H1 (cell line): ENCODE measurements around the gene ZNF683. TPM values are rescaled to one million over a fixed set of nuclear protein-coding genes. Genes with fewer than 3 reads are reported as not detected.

ENCODE experiments used
- CTCF ChIA-PET: fragments of 300-600 bp; sonication (Branson Sonifier 250); formaldehyde crosslinking; loops from one replicate; lab custom pipeline; 2021; ENCODE audit not compliant: partially characterized antibody; lab: Charles Lee
- POLR2A ChIA-PET: fragments of 300-600 bp; sonication (Branson Sonifier 250); formaldehyde crosslinking; loops from one replicate; lab custom pipeline; 2021; ENCODE audit warnings: inconsistent platforms; ENCODE audit not compliant: partially characterized antibody; lab: Charles Lee
- DNase-seq, 2 experiments: peaks; one replicate each; pipeline versions ENCODE4 v3.0.0 to v3.0.0-alpha.2; 2010 to 2022; ENCODE audit warnings: low spot score in 2 of 2, low read depth in 1 of 2, mixed read lengths in 1 of 2
- FAIRE-seq: peaks from 2 replicates; lab custom pipeline; 2011; peaks lifted over from hg19 to GRCh38; lab: Jason Lieb, UNC
- H2AFZ ChIP-seq: 2 replicates; pipeline ENCODE4 v1.8.1; 2012; ENCODE audit warnings: low read length, inconsistent platforms
- H2AK5ac ChIP-seq: 2 replicates; pipeline ENCODE4 v1.6.1; 2013; ENCODE audit warnings: low read depth, low read length
- H2BK120ac ChIP-seq: replicated peaks from 2 replicates; pipeline ENCODE3; 2013; ENCODE audit warnings: low read depth, low read length, inconsistent platforms
- H2BK12ac ChIP-seq: 2 replicates; pipeline ENCODE4 v1.6.1; 2013; ENCODE audit warnings: low read depth, low read length
- H2BK15ac ChIP-seq: 2 replicates; pipeline ENCODE4 v1.6.1; 2013; ENCODE audit warnings: low read length
- H2BK20ac ChIP-seq: 2 replicates; pipeline ENCODE4 v1.6.1; 2013; ENCODE audit warnings: low read length
- H2BK5ac ChIP-seq: 2 replicates; pipeline ENCODE4 v1.6.1; 2013; ENCODE audit warnings: low read depth, low read length
- H3K14ac ChIP-seq: 2 replicates; pipeline ENCODE4 v1.6.1; 2013; ENCODE audit warnings: inconsistent platforms; ENCODE audit not compliant: insufficient read length
- H3K18ac ChIP-seq: 2 replicates; pipeline ENCODE4 v1.6.1; 2013; ENCODE audit warnings: low read length; ENCODE audit errors: extremely low read depth
- H3K23ac ChIP-seq: 2 replicates; pipeline ENCODE4 v1.6.1; 2013; ENCODE audit warnings: inconsistent platforms; ENCODE audit not compliant: insufficient read length
- H3K23me2 ChIP-seq: 2 replicates; pipeline ENCODE4 v1.6.1; 2013; ENCODE audit warnings: low read depth, low read length
- H3K27ac ChIP-seq: 2 replicates; pipeline ENCODE4 v1.6.1; 2011; ENCODE audit warnings: low read depth, low read length, inconsistent platforms
- H3K27me3 ChIP-seq, 4 experiments: replicated peaks in 1 of 4; 1 replicate in 1 of 4; 2 replicates in 3 of 4; pipeline versions ENCODE4 v1.6.1 to v1.8.1; 2011 to 2013; ENCODE audit warnings: low read length in 3 of 4, mild to moderate bottlenecking in 3 of 4, inconsistent platforms in 2 of 4, mixed read lengths in 2 of 4, moderate library complexity in 1 of 4; ENCODE audit not compliant: control insufficient read depth in 3 of 4, insufficient read depth in 3 of 4; ENCODE audit errors: extremely low read depth in 1 of 4
- H3K36me3 ChIP-seq, 4 experiments: 2 replicates each; pipeline versions ENCODE4 v1.6.1 to v1.8.1; 2011 to 2013; ENCODE audit warnings: mild to moderate bottlenecking in 4 of 4, low read length in 3 of 4, moderate library complexity in 2 of 4, control low read depth in 1 of 4, inconsistent platforms in 1 of 4; ENCODE audit not compliant: insufficient read depth in 4 of 4, control insufficient read depth in 2 of 4
- H3K4ac ChIP-seq: replicated peaks from 2 replicates; pipeline ENCODE3; 2013; ENCODE audit warnings: low read length, low read depth, mixed read lengths, inconsistent platforms; ENCODE audit not compliant: insufficient read length
- H3K4me1 ChIP-seq, 4 experiments: replicated peaks in 1 of 4; 1 replicate in 1 of 4; 2 replicates in 3 of 4; pipeline versions ENCODE4 v1.6.1 to v1.8.1; 2011 to 2013; ENCODE audit warnings: low read length in 3 of 4, inconsistent platforms in 2 of 4, mixed read lengths in 1 of 4; ENCODE audit not compliant: insufficient read depth in 4 of 4, control insufficient read depth in 3 of 4
- H3K4me2 ChIP-seq, 2 experiments: 2 replicates each; pipeline versions ENCODE4 v1.6.1 to v1.8.1; 2011 to 2013; ENCODE audit warnings: low read depth in 2 of 2, low read length in 2 of 2, control low read depth in 1 of 2, inconsistent platforms in 1 of 2, mild to moderate bottlenecking in 1 of 2; ENCODE audit not compliant: insufficient read depth in 1 of 2
- H3K4me3 ChIP-seq, 4 experiments: fragments of 200-600, 300-600 bp in 1 of 4; sonication (generic), shearing (Covaris generic), sonication (Bioruptor Twin) in 1 of 4; 2 replicates each; pipeline versions ENCODE4 v1.5.1 to v1.8.1; 2011 to 2016; ENCODE audit warnings: low read length in 4 of 4, low read depth in 3 of 4, control low read depth in 2 of 4, inconsistent platforms in 2 of 4, mild to moderate bottlenecking in 2 of 4, mixed read lengths in 1 of 4, moderate library complexity in 1 of 4; ENCODE audit not compliant: insufficient read depth in 2 of 4; ENCODE audit errors: extremely low read depth in 1 of 4
- H3K56ac ChIP-seq: replicated peaks from 2 replicates; pipeline ENCODE3; 2013; ENCODE audit warnings: low read depth, mild to moderate bottlenecking, mixed read lengths, low read length, inconsistent platforms; ENCODE audit not compliant: insufficient read length
- H3K79me1 ChIP-seq: 2 replicates; pipeline ENCODE4 v1.6.1; 2013; ENCODE audit warnings: low read depth, low read length, control low read depth
- H3K79me2 ChIP-seq, 2 experiments: 2 replicates each; pipeline versions ENCODE4 v1.6.1 to v1.8.1; 2012 to 2013; ENCODE audit warnings: low read length in 2 of 2, mild to moderate bottlenecking in 2 of 2, inconsistent platforms in 1 of 2; ENCODE audit not compliant: insufficient read depth in 2 of 2, control insufficient read depth in 1 of 2
- H3K9ac ChIP-seq, 4 experiments: replicated peaks in 1 of 4; 1 replicate in 1 of 4; 2 replicates in 3 of 4; pipeline versions ENCODE4 v1.6.1 to v1.8.1; 2011 to 2013; ENCODE audit warnings: low read depth in 3 of 4, low read length in 3 of 4, control low read depth in 2 of 4, mild to moderate bottlenecking in 2 of 4, moderate library complexity in 2 of 4, inconsistent platforms in 1 of 4; ENCODE audit errors: extremely low read depth in 1 of 4
- H3K9me3 ChIP-seq, 2 experiments: 2 replicates each; pipeline versions ENCODE4 v1.6.1 to v1.8.1; 2012 to 2013; ENCODE audit warnings: mild to moderate bottlenecking in 2 of 2, moderate library complexity in 2 of 2, control low read depth in 1 of 2, inconsistent platforms in 1 of 2, low read depth in 1 of 2, low read length in 1 of 2, mixed read lengths in 1 of 2; ENCODE audit not compliant: insufficient read depth in 2 of 2
- H4K20me1 ChIP-seq, 2 experiments: replicated peaks in 1 of 2; 2 replicates each; pipeline versions ENCODE3 to v1.8.1; 2011 to 2013; ENCODE audit warnings: inconsistent platforms in 2 of 2, low read length in 2 of 2, mild to moderate bottlenecking in 1 of 2; ENCODE audit not compliant: insufficient read depth in 2 of 2, control insufficient read depth in 1 of 2
- H4K5ac ChIP-seq: 2 replicates; pipeline ENCODE4 v1.6.1; 2013; ENCODE audit warnings: low read length, low read depth, mixed read lengths, inconsistent platforms; ENCODE audit not compliant: insufficient read length
- H4K8ac ChIP-seq: 2 replicates; pipeline ENCODE4 v1.8.0; 2013; ENCODE audit warnings: mild to moderate bottlenecking, moderate library complexity, low read length, inconsistent platforms; ENCODE audit not compliant: insufficient read depth; ENCODE audit errors: extremely low read depth
- H4K91ac ChIP-seq: replicated peaks from 2 replicates; pipeline ENCODE3; 2013; ENCODE audit warnings: low read length, mixed read lengths, inconsistent platforms; ENCODE audit not compliant: insufficient read length
- E2F6 ChIP-seq: IDR thresholded peaks from 2 replicates; pipeline ENCODE4 v1.6.1; 2012; ENCODE audit warnings: inconsistent platforms
- SP1 ChIP-seq: IDR thresholded peaks from 2 replicates; pipeline ENCODE4 v1.6.1; 2011; ENCODE audit warnings: low read depth, low read length
- TCF12 ChIP-seq: IDR thresholded peaks from 2 replicates; pipeline ENCODE4 v1.6.1; 2011; ENCODE audit warnings: low read depth, mild to moderate bottlenecking, low read length
- WGBS, 2 experiments: shearing (Covaris generic) in 1 of 2; methylation state at CpG; one replicate each; pipeline versions ENCODE4 v1.1.6 to v1.1.7; 2013 to 2015; ENCODE audit warnings: low lambda C conversion rate in 2 of 2, mixed read lengths in 2 of 2, inconsistent platforms in 1 of 2, low coverage in 1 of 2, missing lambda C conversion rate in 1 of 2; ENCODE audit not compliant: insufficient replicate concordance in 2 of 2, insufficient coverage in 1 of 2, insufficient read length in 1 of 2; ENCODE audit errors: extremely low coverage in 1 of 2, missing lambda C conversion rate in 1 of 2; 5-methylcytosine and 5-hydroxymethylcytosine counted together
- polyA plus RNA-seq, 7 experiments: library from polyadenylated mRNA; depleted of rRNA in 3 of 7; stranded (reverse) in 5 of 7; unstranded in 2 of 7; fragments of >200 nt in 5 of 7; fragments of 200-250 nt in 2 of 7; gene quantifications; 1 replicate in 5 of 7; 2 replicates in 1 of 7; 4 replicates in 1 of 7; pipeline versions ENCODE4 v1.2.1 to v1.2.3, GENCODE V29; 2011 to 2013; ENCODE audit warnings: missing spikeins in 2 of 7, mixed read lengths in 2 of 7
- total RNA-seq: library from RNA; stranded (reverse); fragmentation: NEBNext Ultra II Directional; extraction: Animal tissue kit (Norgen Biotek cat#: 25700); gene quantifications from 2 replicates; pipeline ENCODE4 v1.2.1, GENCODE V29; 2021

The ZNF683 gene
- total and polyA plus RNA-seq, 2 of the 8 experiments (the other 6 are each of a cell fraction or from before 2014, with no cell fraction given) = not detected

- H3K79me2 ChIP-seq = no peaks in the 10 kb centered on the region
- no peak overlapping the region for H4K5ac ChIP-seq
- H3K14ac ChIP-seq = no peak overlapping the region
- H2BK20ac ChIP-seq = no peak overlapping the region
- H3K56ac ChIP-seq = no peak overlapping the region
- H2BK15ac ChIP-seq = no peak overlapping the region
- 91% methylated on average over 3 of the region's 3 CpGs; no CpG with 5 or more reads in 1 of the 2 experiments for WGBS, 2 experiments
- no peaks in the 10 kb centered on the region for H3K4me1 ChIP-seq
- no peak overlapping the region for H3K18ac ChIP-seq
- no peaks in the 10 kb centered on the region for H3K36me3 ChIP-seq
- H3K23me2 ChIP-seq = no peaks in the 10 kb centered on the region; the same call in 1 of the 2 replicates
- H3K4me2 ChIP-seq = no peak overlapping the region
- TF ChIP-seq SP1 (no peak), E2F6 (no peak), TCF12 (no peak)
- TF ChIP-seq, all 59 proteins: peak for 0
- no peaks in the 10 kb centered on the region for H4K20me1 ChIP-seq
- no peak for FAIRE-seq
- H2BK12ac ChIP-seq = no peak overlapping the region
- H3K27ac ChIP-seq = no peak overlapping the region
- no peak overlapping the region for H2AK5ac ChIP-seq
- no peak overlapping the region for H3K4ac ChIP-seq
- ChIA-PET CTCF (interaction anchor here (0.8 to 2.1 kb wide), 6 partner anchors 9 to 167 kb away, joined by 3 to 7 read pairs (median 5); partner anchors contain the start of genes CEP85 and LIN28A), POLR2A (interaction anchor here (0.6 to 15.3 kb wide), 3 partner anchors 9 to 424 kb away, joined by 4 to 166 read pairs (median 95); partner anchors contain the start of gene LIN28A)
- H3K9ac ChIP-seq = no peak overlapping the region
- no peaks in the 10 kb centered on the region for H3K79me1 ChIP-seq
- H2BK5ac ChIP-seq = no peak overlapping the region
- no peaks in the 10 kb centered on the region for H3K27me3 ChIP-seq
- no peak for DNase-seq
- H3K23ac ChIP-seq = no peak overlapping the region
- H2BK120ac ChIP-seq = no peak overlapping the region
- 0 out of 2 replicates have a peak overlapping the region, but pooled peaks have one; percentile 44 for H2AFZ ChIP-seq
- no peaks in the 10 kb centered on the region for H3K9me3 ChIP-seq
- H4K8ac ChIP-seq = no peak overlapping the region
- H3K4me3 ChIP-seq = no peak overlapping the region
- no peak overlapping the region for H4K91ac ChIP-seq
These were observed 29.3 kb upstream of the ZNF683 start for GRCh38 chr1:26401891-26402290.
